Endothelial cell of umbilical vein (primary cell): ENCODE measurements around the gene IL17RD.

ENCODE experiments used
- CTCF ChIP-seq, 2 donors: IDR thresholded peaks; 1 replicate in 1 of 2; 2 replicates in 1 of 2; pipeline ENCODE4 v1.5.1; 2011; ENCODE audit warnings: low read length in 2 of 2, mild to moderate bottlenecking in 2 of 2, moderate library complexity in 2 of 2, control low read depth in 1 of 2, inconsistent platforms in 1 of 2, low read depth in 1 of 2; ENCODE audit not compliant: insufficient read depth in 1 of 2; ENCODE audit errors: extremely low read depth in 1 of 2
- EZH2 ChIP-seq: IDR thresholded peaks from 2 replicates; pipeline ENCODE4 v1.6.1; 2012; ENCODE audit warnings: borderline replicate concordance, low read depth, mild to moderate bottlenecking, moderate library complexity, low read length, inconsistent platforms; ENCODE audit not compliant: severe bottlenecking
- FOS ChIP-seq: IDR thresholded peaks from 2 replicates; pipeline ENCODE4 v1.6.1; 2011; ENCODE audit warnings: mild to moderate bottlenecking, low read length, moderate library complexity, borderline replicate concordance; ENCODE audit not compliant: insufficient read depth
- GATA2 ChIP-seq: IDR thresholded peaks from 2 replicates; pipeline ENCODE4 v1.7.0; 2011; ENCODE audit warnings: low read depth, mild to moderate bottlenecking, moderate library complexity, mixed read lengths, low read length; ENCODE audit not compliant: insufficient read length, insufficient read depth
- JUN ChIP-seq: IDR thresholded peaks from 2 replicates; pipeline ENCODE4 v1.6.1; 2011; ENCODE audit warnings: borderline replicate concordance, low read depth; ENCODE audit not compliant: insufficient read length, insufficient read depth
- MAX ChIP-seq: IDR thresholded peaks from 2 replicates; pipeline ENCODE4 v1.6.1; 2011; ENCODE audit not compliant: insufficient read depth, insufficient read length
- MYC ChIP-seq: IDR thresholded peaks from one replicate; pipeline ENCODE4 v1.6.1; 2011; ENCODE audit warnings: mild to moderate bottlenecking, low read depth, low read length
- POLR2A ChIP-seq: IDR thresholded peaks from 2 replicates; pipeline ENCODE4 v1.6.1; 2012; ENCODE audit warnings: low read depth, mild to moderate bottlenecking, control low read depth, low read length
- POLR2AphosphoS5 ChIP-seq: IDR thresholded peaks from 2 replicates; pipeline ENCODE4 v1.6.1; 2012; ENCODE audit warnings: low read depth, mild to moderate bottlenecking, control low read depth, low read length, moderate library complexity; ENCODE audit not compliant: insufficient read depth

GRCh38 chr3:57206423-57206822 is 41.3 kb upstream of the IL17RD start:
- TF ChIP-seq CTCF (IDR thresholded peaks at IDR 0.05; ENCODE audit: extremely low read depth in 1 of 2, insufficient read depth in 1 of 2, low read depth in 1 of 2, low read length in 2 of 2) (no peak), POLR2A (no peak), JUN (no peak), POLR2AphosphoS5 (no peak), FOS (no peak), GATA2 (no peak), MAX (no peak), EZH2 (no peak), MYC (no peak)
